Mucosa of gallbladder (tissue), 1 donor: ENCODE results near the gene WTIP. TPM values are rescaled to one million over a fixed set of nuclear protein-coding genes. Genes with fewer than 3 reads are reported as not detected.
"Not testable (repeated sequence)": the region's sequence is repeated elsewhere in the genome, so short reads cannot be mapped to it uniquely, and the experiment has no call there.

ENCODE experiments used
- DNase-seq: peaks from one replicate; pipeline ENCODE4 v3.0.0-alpha.2; 2020; ENCODE audit warnings: low spot score
- total RNA-seq: library from RNA; stranded (reverse); gene quantifications from one replicate; pipeline ENCODE4 v1.2.1, GENCODE V29; 2021
- donor health status: DM: no; HTN: no; CAD: no.

The WTIP gene
- total RNA-seq, 1 donor from 2014 or later: 24.0 TPM

GRCh38 chr19:34503531-34504272 lies 22.1 kb downstream of the WTIP start:
- no peak for DNase-seq

- no peak for DNase-seq
These were observed 22.8 kb downstream of the WTIP start for GRCh38 chr19:34504273-34504808.

GRCh38 chr19:34504809-34505291 lies 23.3 kb downstream of the WTIP start:
- no peak for DNase-seq

- no peak for DNase-seq
These were observed 23.9 kb downstream of the WTIP start for GRCh38 chr19:34505321-34506025.

- DNase-seq: no peak
These were observed 24.4 kb downstream of the WTIP start for GRCh38 chr19:34506026-34506370.

- DNase-seq: no peak
These were observed 26.0 kb downstream of the WTIP start for GRCh38 chr19:34507414-34508067.

- DNase-seq: no peak
These were observed 27.0 kb downstream of the WTIP start for GRCh38 chr19:34508540-34508939.

- DNase-seq: not testable (repeated sequence)
These were observed 29.3 kb downstream of the WTIP start for GRCh38 chr19:34510904-34511303.

- DNase-seq: no peak
These were observed 30.8 kb downstream of the WTIP start for GRCh38 chr19:34512254-34512822.

- no peak for DNase-seq
These were observed 32.2 kb downstream of the WTIP start for GRCh38 chr19:34513767-34514166.

GRCh38 chr19:34519602-34520001 lies 38.0 kb downstream of the WTIP start:
- no peak for DNase-seq

- no peak for DNase-seq
These were observed 41.9 kb downstream of the WTIP start for GRCh38 chr19:34523408-34523807.

- DNase-seq: no peak
These were observed 43.4 kb downstream of the WTIP start for GRCh38 chr19:34525001-34525400.

- no peak for DNase-seq
These were observed 52.6 kb downstream of the WTIP start for GRCh38 chr19:34534206-34534605.

- DNase-seq: no peak
These were observed 57.8 kb downstream of the WTIP start for GRCh38 chr19:34539396-34539795.

GRCh38 chr19:34540811-34541557 lies 59.4 kb downstream of the WTIP start:
- no peak for DNase-seq

GRCh38 chr19:34549833-34550232 lies 68.3 kb downstream of the WTIP start:
- DNase-seq: no peak

- no peak for DNase-seq
These were observed 73.9 kb downstream of the WTIP start for GRCh38 chr19:34555447-34555846.

- no peak for DNase-seq
These were observed 74.9 kb downstream of the WTIP start for GRCh38 chr19:34556488-34556887.

- no peak for DNase-seq
These were observed 77.5 kb downstream of the WTIP start for GRCh38 chr19:34559045-34559444.

- no peak for DNase-seq
These were observed 78.7 kb downstream of the WTIP start for GRCh38 chr19:34560229-34560628.
